ENCODE results near the gene COMMD1.
"Not testable (repeated sequence)": the region's sequence is repeated elsewhere in the genome, so short reads cannot be mapped to it uniquely, and the experiment has no call there.

The COMMD1 gene

GRCh38 chr2:61966087-61966727, 60.7 kb downstream of the COMMD1 start:
- no peak for ATAC-seq

GRCh38 chr2:61967262-61967661, 61.8 kb downstream of the COMMD1 start:
- no peak for ATAC-seq

GRCh38 chr2:61969376-61969775, 63.9 kb downstream of the COMMD1 start:
- ATAC-seq, result no peak

GRCh38 chr2:61970807-61971556, 65.5 kb downstream of the COMMD1 start:
- ATAC-seq, result no peak

GRCh38 chr2:61978522-61978921, 73.0 kb downstream of the COMMD1 start:
- ATAC-seq, result no peak

- no peak for ATAC-seq
Measured at GRCh38 chr2:61980758-61981157, 75.3 kb downstream of the COMMD1 start.

GRCh38 chr2:61984682-61985081, 79.2 kb downstream of the COMMD1 start:
- ATAC-seq, result no peak

GRCh38 chr2:61988462-61989366, 83.2 kb downstream of the COMMD1 start:
- no peak for ATAC-seq

GRCh38 chr2:61993422-61994024, 88.0 kb downstream of the COMMD1 start:
- ATAC-seq, result no peak

- no peak for ATAC-seq
Measured at GRCh38 chr2:61994531-61994930, 89.1 kb downstream of the COMMD1 start.

- ATAC-seq, result no peak
Measured at GRCh38 chr2:61995065-61995464, 89.6 kb downstream of the COMMD1 start.

- ATAC-seq, result no peak
Measured at GRCh38 chr2:61995515-61995914, 90.0 kb downstream of the COMMD1 start.

- no peak for ATAC-seq
Measured at GRCh38 chr2:61998426-61998825, 93.0 kb downstream of the COMMD1 start.

- no peak for ATAC-seq
Measured at GRCh38 chr2:62000538-62000937, 95.1 kb downstream of the COMMD1 start.

GRCh38 chr2:62001431-62001830, 96.0 kb downstream of the COMMD1 start:
- ATAC-seq, result no peak

- ATAC-seq, result not testable (repeated sequence)
Measured at GRCh38 chr2:62004428-62004827, 99.0 kb downstream of the COMMD1 start.

- ATAC-seq, result no peak
Measured at GRCh38 chr2:62007555-62007954, 102.1 kb downstream of the COMMD1 start.

GRCh38 chr2:62010632-62011256, 105.3 kb downstream of the COMMD1 start:
- no peak for ATAC-seq

GRCh38 chr2:62013641-62014040, 108.2 kb downstream of the COMMD1 start:
- ATAC-seq, result no peak

GRCh38 chr2:62014102-62014501, 108.6 kb downstream of the COMMD1 start:
- no peak for ATAC-seq

GRCh38 chr2:62016957-62017356, 111.5 kb downstream of the COMMD1 start:
- ATAC-seq, result no peak

GRCh38 chr2:62029910-62030309, 124.4 kb downstream of the COMMD1 start:
- no peak for ATAC-seq

GRCh38 chr2:62030902-62031301, 125.4 kb downstream of the COMMD1 start:
- ATAC-seq, result no peak

Data from activated CD4-positive, CD25-positive, alpha-beta regulatory T cell treated with anti-CD3 and anti-CD28 coated beads, Interleukin-2, amount 50 U/mL, for 24 hours (primary cell).